ENCODE data around the gene HOXD4. TPM values are rescaled to one million over a fixed set of nuclear protein-coding genes. Genes with fewer than 3 reads are reported as not detected.

HOXD4 gene
- total RNA-seq, 2 experiments from 2014 or later = not detected

DNA sequence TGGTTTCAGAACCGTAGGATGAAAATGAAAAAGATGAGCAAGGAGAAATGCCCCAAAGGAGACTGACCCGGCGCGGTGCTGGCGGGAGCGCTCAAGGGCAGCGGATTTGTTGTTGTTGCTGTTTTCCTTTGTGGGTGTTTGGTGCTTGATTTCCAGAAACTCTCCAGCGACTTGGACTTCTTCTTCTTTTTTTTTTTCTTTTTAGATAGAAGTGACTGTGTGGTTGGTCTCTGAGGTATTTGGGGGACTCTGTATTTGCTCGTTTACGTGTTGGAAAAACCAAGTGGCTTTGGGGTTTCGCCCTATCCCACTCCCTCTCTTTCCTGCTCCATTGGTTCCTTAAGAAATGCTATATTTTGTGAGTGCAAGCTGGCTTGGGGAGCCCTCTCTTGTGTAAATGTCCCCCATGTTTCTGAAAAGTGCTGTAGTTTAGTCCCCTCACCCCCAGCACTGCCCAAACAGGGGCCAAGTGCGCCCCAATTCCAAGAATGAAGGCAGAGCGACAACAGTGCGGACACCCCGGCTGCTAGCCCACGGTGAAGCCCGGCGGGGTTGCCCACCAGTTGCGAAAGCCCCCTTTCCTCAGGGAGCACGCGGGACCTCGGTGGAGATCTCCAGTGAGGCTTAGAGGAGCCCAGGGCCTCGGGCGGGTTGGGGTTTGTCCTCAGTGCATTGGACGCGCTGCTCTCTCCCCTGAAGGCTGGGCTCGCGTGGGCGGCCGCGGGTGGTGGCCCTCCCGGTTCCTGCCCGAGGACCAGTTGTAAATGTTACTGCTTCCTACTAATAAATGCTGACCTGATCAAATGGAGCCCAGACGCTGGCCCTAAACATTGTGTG is 27.0 kb upstream of the HOXD4 start:
- no peak for DNase-seq
- Mint-ChIP-seq H3K27ac (peak overlapping the region; percentile 71), H3K4me1 (ENCODE audit: low read depth) (peaks cover 7% of the 10 kb centered on the region), H3K4me3 (peak overlapping the region; percentile 42), H3K36me3 (ENCODE audit: low read depth) (peaks cover 5% of the 10 kb centered on the region), H3K27me3 (ENCODE audit: low read depth) (peaks cover 84% of the 10 kb centered on the region), H3K9me3 (ENCODE audit: insufficient read depth) (no peaks in the 10 kb centered on the region)
- no peak for ATAC-seq
- ChIA-PET CTCF (no interaction called here), POLR2A (no interaction called here)

DNA sequence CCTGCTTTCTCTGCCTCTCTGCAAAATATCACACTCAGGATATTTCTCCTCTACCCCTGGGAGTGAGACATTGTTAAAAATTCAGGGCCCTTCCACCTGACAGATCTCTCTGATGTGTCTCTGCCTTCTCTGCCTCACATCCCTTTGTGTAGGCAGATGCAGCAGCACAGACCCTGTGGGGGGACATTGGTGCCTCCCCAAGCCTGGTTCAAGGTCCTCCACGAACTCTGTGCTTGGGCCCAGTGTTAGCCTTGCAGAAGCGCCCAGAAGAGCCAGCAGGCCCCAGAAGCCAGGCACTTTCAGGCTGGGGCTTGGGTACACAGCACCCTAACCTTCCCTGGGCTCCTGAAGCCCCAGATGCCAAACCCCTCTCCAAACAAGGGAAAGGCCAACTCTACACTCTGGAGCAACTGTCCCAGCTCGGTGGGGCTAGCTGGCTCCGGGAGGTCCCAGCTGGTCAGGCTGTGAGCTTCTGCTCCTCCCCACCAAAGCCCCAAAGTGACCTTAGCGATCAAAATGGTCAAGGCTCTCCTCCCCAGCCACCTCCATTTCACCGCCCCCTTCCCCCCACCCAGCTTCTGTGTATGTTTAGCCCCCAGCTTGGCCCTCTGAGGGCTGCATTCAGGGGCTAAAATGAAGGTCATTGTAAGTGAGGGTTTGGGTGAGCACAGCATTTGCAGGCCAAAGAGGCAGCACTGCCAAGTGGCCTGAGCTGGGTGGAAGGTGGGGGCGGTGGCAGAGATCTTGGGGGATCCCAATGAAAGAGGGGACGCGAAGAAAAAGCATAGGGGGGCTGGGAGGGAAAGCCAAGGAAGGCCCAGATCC is 26.2 kb upstream of the HOXD4 start:
- Mint-ChIP-seq H3K27ac (no peak overlapping the region), H3K4me1 (ENCODE audit: low read depth) (peaks cover 7% of the 10 kb centered on the region), H3K9me3 (ENCODE audit: insufficient read depth) (no peaks in the 10 kb centered on the region), H3K36me3 (ENCODE audit: low read depth) (peaks cover 5% of the 10 kb centered on the region), H3K4me3 (peak overlapping the region; percentile 6), H3K27me3 (ENCODE audit: low read depth) (peaks cover 76% of the 10 kb centered on the region)
- no peak for ATAC-seq
- DNase-seq = no peak
- POLR2A ChIA-PET = no interaction called here
- CTCF ChIA-PET = interaction anchor here (1.2 to 4.6 kb wide), 8 partner anchors 15 to 1023 kb away, joined by 3 to 50 read pairs (median 24); no protein-coding TSS in a partner anchor

DNA sequence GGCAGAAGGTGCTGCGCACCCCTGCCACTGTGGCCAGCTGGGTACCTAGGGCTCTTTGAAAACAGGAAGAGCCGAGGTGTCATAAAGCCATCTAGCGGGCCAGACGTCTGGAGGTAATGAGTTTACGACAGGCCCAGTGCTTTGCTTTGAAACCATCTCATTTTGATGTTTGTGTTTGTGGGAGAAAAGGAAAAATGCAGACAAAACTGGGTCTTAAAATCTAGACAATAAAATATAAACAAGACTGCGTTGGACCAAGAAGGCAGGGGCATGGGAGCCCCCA is 25.6 kb upstream of the HOXD4 start:
- ChIA-PET POLR2A (no interaction called here), CTCF (interaction anchor here (1.2 to 4.6 kb wide), 9 partner anchors 14 to 1023 kb away, joined by 3 to 50 read pairs (median 22); no protein-coding TSS in a partner anchor)
- H3K9me3 Mint-ChIP-seq (ENCODE audit: insufficient read depth) = no peaks in the 10 kb centered on the region
- no peak overlapping the region for H3K4me3 Mint-ChIP-seq
- ATAC-seq (no peak), DNase-seq (no peak)
- H3K4me1 Mint-ChIP-seq (ENCODE audit: low read depth) = peaks cover 9% of the 10 kb centered on the region
- peaks cover 72% of the 10 kb centered on the region for H3K27me3 Mint-ChIP-seq (ENCODE audit: low read depth)
- H3K27ac Mint-ChIP-seq = no peak overlapping the region
- H3K36me3 Mint-ChIP-seq (ENCODE audit: low read depth) = peaks cover 5% of the 10 kb centered on the region

DNA sequence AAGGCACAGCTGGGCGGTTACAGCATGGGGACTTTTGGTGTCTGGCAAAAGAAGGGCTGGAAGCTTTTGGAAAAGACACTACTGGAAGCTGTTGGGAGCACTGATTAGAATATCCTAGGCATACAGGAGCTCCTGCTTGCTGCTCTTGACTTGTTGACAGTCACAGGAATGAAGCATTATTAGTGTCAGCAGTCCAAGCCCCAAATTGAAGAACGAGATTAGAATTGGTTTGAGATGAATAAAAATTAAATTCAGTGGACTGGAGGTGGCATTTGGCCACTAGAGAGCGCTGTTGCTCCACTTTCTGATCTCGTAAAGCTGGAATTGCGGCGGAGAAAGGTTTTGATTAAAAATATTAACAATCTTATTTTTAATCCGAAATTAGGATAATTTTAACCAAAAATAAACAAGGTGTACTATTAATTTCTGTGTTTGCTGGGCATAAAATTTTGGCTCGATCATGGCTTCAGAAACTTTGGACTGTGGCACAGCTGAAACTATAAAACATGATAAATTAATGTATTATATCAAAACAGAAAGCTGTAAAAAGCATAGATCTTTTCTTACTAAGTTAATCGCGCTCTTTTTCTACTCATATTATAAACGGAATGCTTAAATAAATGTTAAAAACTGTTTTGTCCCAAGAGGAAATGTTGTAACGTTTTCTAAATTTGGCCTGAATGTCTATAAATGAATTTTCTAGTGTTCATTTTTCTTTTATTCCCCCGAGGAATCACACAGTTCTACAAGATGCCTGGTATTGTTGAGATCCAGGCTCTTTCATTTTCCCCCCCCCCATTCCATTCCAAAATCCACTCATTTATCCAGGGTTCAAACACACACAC is 24.2 kb upstream of the HOXD4 start:
- Mint-ChIP-seq H3K27ac (no peak overlapping the region), H3K4me1 (ENCODE audit: low read depth) (peaks cover 16% of the 10 kb centered on the region)

DNA sequence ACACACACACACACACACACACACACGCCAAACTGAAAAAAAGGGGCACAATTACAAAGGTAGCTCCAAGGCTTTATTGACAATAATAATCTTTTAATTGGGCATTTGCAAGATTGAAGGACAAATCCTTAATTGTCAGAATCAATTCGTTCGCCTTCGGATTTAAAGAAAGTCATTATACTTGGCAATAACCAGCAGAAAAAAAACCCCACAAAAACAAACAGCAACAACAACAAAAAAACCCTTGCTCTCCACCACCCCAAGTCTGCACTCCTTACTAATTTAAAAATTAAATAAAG is 23.6 kb upstream of the HOXD4 start:
- ATAC-seq (no peak), DNase-seq (no peak)
- H3K36me3 Mint-ChIP-seq (ENCODE audit: low read depth) = peaks cover 6% of the 10 kb centered on the region
- H3K27ac Mint-ChIP-seq = peak overlapping the region; percentile 44
- H3K4me3 Mint-ChIP-seq = no peak overlapping the region
- no peaks in the 10 kb centered on the region for H3K9me3 Mint-ChIP-seq (ENCODE audit: insufficient read depth)
- peaks cover 74% of the 10 kb centered on the region for H3K27me3 Mint-ChIP-seq (ENCODE audit: low read depth)
- CTCF ChIA-PET = interaction anchor here (0.7 to 4.6 kb wide), 21 partner anchors 12 to 1036 kb away, joined by 3 to 50 read pairs (median 7); no protein-coding TSS in a partner anchor
- POLR2A ChIA-PET = interaction anchor here (1.7 kb wide), 1 partner anchor 327 kb away, joined by 6 read pairs; no protein-coding TSS in a partner anchor
- peaks cover 18% of the 10 kb centered on the region for H3K4me1 Mint-ChIP-seq (ENCODE audit: low read depth)

More for the DNA sequence above, 24.2 kb upstream of the HOXD4 start:
- CTCF ChIA-PET = interaction anchor here (0.6 to 4.6 kb wide), 37 partner anchors 13 to 1037 kb away, joined by 3 to 50 read pairs (median 5); no protein-coding TSS in a partner anchor
- Mint-ChIP-seq H3K27me3 (ENCODE audit: low read depth) (peaks cover 73% of the 10 kb centered on the region), H3K9me3 (ENCODE audit: insufficient read depth) (no peaks in the 10 kb centered on the region), H3K4me3 (no peak overlapping the region), H3K36me3 (ENCODE audit: low read depth) (peaks cover 6% of the 10 kb centered on the region)
- ATAC-seq (no peak), DNase-seq (peak; percentile 75)
- POLR2A ChIA-PET = interaction anchor here (1.7 kb wide), 1 partner anchor 328 kb away, joined by 6 read pairs; no protein-coding TSS in a partner anchor

DNA sequence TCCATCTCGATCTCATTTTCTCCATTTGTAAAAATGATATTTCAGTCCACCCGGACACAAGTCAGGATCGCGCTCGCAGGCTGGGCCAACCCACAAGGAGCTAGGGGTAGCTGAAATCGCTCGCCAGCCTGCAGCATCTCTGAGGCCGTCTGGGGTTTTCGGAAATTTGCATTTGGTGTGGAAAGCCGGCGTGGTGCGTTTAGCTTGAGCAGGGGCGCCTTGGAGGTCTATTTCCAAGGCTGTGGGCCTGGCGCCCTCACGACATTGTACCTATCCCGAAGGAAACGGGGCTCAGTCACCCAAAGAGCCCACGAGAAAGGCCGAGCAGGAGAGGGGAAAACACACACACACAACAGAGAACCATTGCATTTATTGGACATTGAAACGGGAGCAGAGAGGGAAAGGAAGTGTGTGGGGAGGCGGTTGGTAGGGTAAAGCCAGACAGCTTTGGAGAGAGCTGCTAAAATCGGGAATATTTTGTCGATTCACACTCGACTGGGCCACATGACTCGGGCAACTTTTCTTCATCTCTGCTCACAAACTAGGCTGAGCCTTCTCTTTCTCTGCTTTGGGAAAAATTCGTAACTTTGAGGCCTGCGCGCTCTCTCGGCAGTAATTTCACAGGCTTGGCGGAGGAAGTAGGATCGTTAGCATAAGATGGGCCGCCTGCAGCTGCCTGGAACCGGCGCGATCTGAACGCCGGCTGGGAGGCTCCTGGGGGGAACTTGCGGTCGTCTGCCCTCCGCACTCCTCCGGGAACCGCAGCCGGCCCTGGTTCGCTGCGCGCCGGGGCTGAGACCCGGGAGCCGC is 23.0 kb upstream of the HOXD4 start:
- peaks cover 78% of the 10 kb centered on the region for H3K27me3 Mint-ChIP-seq (ENCODE audit: low read depth)
- ATAC-seq (no peak), DNase-seq (no peak)
- ChIA-PET CTCF (interaction anchor here (0.6 to 4.6 kb wide), 14 partner anchors 12 to 1020 kb away, joined by 3 to 50 read pairs (median 8); no protein-coding TSS in a partner anchor), POLR2A (interaction anchor here (1.7 kb wide), 1 partner anchor 327 kb away, joined by 6 read pairs; no protein-coding TSS in a partner anchor)
- H3K27ac Mint-ChIP-seq = peak overlapping the region; percentile 44
- peak overlapping the region; percentile 30 for H3K4me3 Mint-ChIP-seq
- H3K4me1 Mint-ChIP-seq (ENCODE audit: low read depth) = peaks cover 18% of the 10 kb centered on the region
- peaks cover 6% of the 10 kb centered on the region for H3K36me3 Mint-ChIP-seq (ENCODE audit: low read depth)
- H3K9me3 Mint-ChIP-seq (ENCODE audit: insufficient read depth) = no peaks in the 10 kb centered on the region

DNA sequence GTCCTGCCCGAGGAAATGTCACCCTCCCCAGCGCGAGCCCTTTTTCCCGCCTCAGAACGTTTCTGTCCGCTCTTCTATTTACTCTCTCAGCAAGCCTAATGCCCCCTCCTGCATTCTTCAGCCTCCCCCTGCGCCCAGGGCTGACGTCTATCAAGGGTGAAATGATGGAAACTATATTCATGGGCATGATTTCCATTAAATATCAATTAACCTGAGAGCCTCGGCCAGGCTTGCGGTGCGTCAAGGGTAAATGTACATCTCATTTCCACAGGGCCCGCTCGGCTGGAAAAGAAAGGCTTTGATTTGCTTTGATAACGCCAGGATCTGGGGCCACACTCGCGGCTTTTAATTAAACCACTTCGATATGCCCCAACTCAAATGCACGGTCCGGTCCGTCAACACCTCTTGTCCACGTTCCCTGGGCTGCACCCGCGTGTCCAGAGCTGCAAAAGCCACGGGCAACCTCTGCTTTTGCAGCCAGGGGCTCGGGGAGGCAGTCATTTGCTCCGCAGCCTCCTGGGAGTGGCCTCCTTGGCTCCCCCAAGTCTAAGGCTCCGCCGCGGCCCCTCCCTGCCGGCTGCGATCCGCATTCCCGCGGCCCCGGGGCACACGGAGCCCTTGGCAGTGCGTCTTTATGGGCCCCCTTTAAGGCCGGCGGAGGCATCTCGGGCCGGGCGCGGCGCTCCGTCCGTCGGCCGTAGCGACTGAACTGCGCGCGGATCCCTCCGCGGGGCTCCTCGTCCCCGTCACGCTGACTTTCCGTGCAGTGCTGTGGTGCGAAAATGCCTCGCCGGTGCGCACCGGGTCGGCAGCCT is 22.2 kb upstream of the HOXD4 start, which contains the start of gene HOXD8:
HOXD8 (plus strand) TSS at position 724 of the 815 bp plus-strand sequence. CDS start 662 bp downstream, outside the sequence.
- ATAC-seq = no peak
- ChIA-PET CTCF (interaction anchor here (3.4 to 4.6 kb wide), 3 partner anchors 425 to 1019 kb away, joined by 25 to 38 read pairs (median 37); no protein-coding TSS in a partner anchor), POLR2A (no interaction called here)
- peaks cover 79% of the 10 kb centered on the region for H3K27me3 Mint-ChIP-seq (ENCODE audit: low read depth)
- peak within 1 kb of the TSS; percentile 30 for H3K4me3 Mint-ChIP-seq
- H3K4me1 Mint-ChIP-seq (ENCODE audit: low read depth) = peaks cover 18% of the 10 kb centered on the region
- peaks cover 3% of the 10 kb centered on the region for H3K36me3 Mint-ChIP-seq (ENCODE audit: low read depth)
- peak within 1 kb of the TSS; percentile 64 for H3K27ac Mint-ChIP-seq
- no peaks in the 10 kb centered on the region for H3K9me3 Mint-ChIP-seq (ENCODE audit: insufficient read depth)
- DNase-seq = no peak

DNA sequence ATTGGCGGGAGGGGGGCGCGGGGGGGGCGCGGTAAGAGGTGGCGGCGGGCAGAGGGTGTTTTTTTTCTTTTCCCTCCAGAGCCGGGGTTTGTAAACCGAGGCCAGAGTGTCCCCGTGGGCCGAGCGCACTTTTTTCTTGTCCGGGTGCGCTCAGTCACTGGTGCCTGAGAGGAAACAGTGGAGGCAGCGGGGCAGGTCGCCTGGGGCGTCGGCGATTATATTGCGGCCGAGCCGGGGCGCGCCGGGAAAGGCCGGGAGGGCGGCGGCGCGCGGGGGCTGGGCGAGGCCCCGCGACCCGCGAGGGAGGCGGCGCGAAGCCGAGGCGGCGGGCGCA is 21.6 kb upstream of the HOXD4 start:
- Mint-ChIP-seq H3K9me3 (ENCODE audit: insufficient read depth) (no peaks in the 10 kb centered on the region), H3K27ac (no peak overlapping the region), H3K4me3 (no peak overlapping the region), H3K27me3 (ENCODE audit: low read depth) (peaks cover 77% of the 10 kb centered on the region), H3K36me3 (ENCODE audit: low read depth) (peaks cover 2% of the 10 kb centered on the region), H3K4me1 (ENCODE audit: low read depth) (peaks cover 18% of the 10 kb centered on the region)
- DNase-seq = no peak
- CTCF ChIA-PET = interaction anchor here (0.9 to 4.6 kb wide), 6 partner anchors 9 to 522 kb away, joined by 3 to 37 read pairs (median 9); no protein-coding TSS in a partner anchor
- POLR2A ChIA-PET = no interaction called here
- ATAC-seq = no peak

DNA sequence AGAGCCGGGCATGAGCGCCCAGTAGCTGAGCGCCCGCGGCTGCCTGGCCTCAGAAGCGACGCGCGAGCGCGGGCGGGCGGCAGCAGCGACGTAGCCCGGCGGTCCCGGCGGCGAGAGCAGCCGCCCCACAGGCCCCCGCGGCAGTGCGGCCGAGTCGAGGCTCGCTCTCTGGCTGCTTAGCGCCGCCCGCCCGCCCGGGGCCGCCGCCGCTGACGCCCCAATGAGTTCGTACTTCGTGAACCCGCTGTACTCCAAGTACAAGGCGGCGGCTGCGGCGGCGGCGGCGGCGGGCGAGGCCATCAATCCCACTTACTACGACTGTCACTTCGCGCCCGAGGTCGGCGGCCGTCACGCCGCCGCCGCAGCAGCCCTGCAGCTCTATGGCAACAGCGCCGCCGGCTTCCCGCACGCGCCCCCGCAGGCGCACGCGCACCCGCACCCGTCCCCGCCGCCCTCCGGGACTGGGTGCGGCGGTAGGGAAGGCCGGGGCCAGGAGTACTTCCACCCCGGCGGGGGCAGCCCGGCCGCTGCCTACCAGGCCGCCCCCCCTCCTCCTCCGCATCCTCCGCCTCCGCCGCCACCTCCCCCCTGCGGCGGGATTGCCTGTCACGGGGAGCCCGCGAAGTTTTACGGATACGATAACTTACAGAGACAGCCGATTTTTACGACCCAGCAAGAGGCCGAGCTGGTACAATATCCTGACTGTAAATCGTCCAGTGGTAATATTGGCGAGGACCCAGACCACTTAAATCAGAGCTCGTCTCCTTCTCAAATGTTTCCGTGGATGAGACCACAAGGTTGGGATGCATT is 21.0 kb upstream of the HOXD4 start:
- Mint-ChIP-seq H3K27me3 (ENCODE audit: low read depth) (peaks cover 78% of the 10 kb centered on the region), H3K4me3 (peak overlapping the region; percentile 45), H3K36me3 (ENCODE audit: low read depth) (peaks cover 2% of the 10 kb centered on the region), H3K9me3 (ENCODE audit: insufficient read depth) (no peaks in the 10 kb centered on the region), H3K4me1 (ENCODE audit: low read depth) (peaks cover 18% of the 10 kb centered on the region), H3K27ac (peak overlapping the region; percentile 64)
- POLR2A ChIA-PET = no interaction called here
- CTCF ChIA-PET = interaction anchor here (0.9 to 4.4 kb wide), 10 partner anchors 9 to 1018 kb away, joined by 3 to 23 read pairs (median 4); no protein-coding TSS in a partner anchor
- ATAC-seq (peak; percentile 54), DNase-seq (no peak)
